Liver (tissue), 9 donors: ENCODE measurements around the gene HTR1B. TPM values are rescaled to one million over a fixed set of nuclear protein-coding genes. Genes with fewer than 3 reads are reported as not detected.

Experiments used
- DNase-seq: peaks from one replicate; pipeline ENCODE4 v3.0.0-alpha.2; 2017; ENCODE audit warnings: low spot score
- H3K27ac ChIP-seq, 2 donors: one replicate each; pipeline ENCODE4 v1.7.0; 2013; ENCODE audit warnings: inconsistent platforms in 2 of 2, low read length in 2 of 2, control low read depth in 1 of 2, low read depth in 1 of 2, mild to moderate bottlenecking in 1 of 2
- H3K27me3 ChIP-seq, 4 donors: one replicate each; pipeline versions ENCODE4 v1.6.1 to v1.7.0; 2013; ENCODE audit warnings: low read length in 3 of 4, inconsistent platforms in 1 of 4, mild to moderate bottlenecking in 1 of 4, moderate library complexity in 1 of 4; ENCODE audit not compliant: control insufficient read depth in 4 of 4, insufficient read depth in 4 of 4
- H3K36me3 ChIP-seq, 4 donors: one replicate each; pipeline versions ENCODE4 v1.6.1 to v1.7.0; 2013; ENCODE audit warnings: low read length in 3 of 4, mild to moderate bottlenecking in 3 of 4, low read depth in 1 of 4, moderate library complexity in 1 of 4; ENCODE audit not compliant: control insufficient read depth in 4 of 4, insufficient read depth in 3 of 4
- H3K4me1 ChIP-seq, 4 donors: one replicate each; pipeline versions ENCODE4 v1.6.1 to v1.7.0; 2013; ENCODE audit warnings: low read length in 3 of 4, mild to moderate bottlenecking in 3 of 4, moderate library complexity in 1 of 4; ENCODE audit not compliant: control insufficient read depth in 4 of 4, insufficient read depth in 4 of 4
- H3K4me3 ChIP-seq, 3 donors: one replicate each; pipeline versions ENCODE4 v1.6.1 to v1.7.0; 2013; ENCODE audit warnings: low read length in 3 of 3, control low read depth in 1 of 3, low read depth in 1 of 3, mild to moderate bottlenecking in 1 of 3
- H3K9ac ChIP-seq, 2 donors: one replicate each; pipeline ENCODE4 v1.7.0; 2013; ENCODE audit warnings: low read length in 2 of 2, mild to moderate bottlenecking in 2 of 2, moderate library complexity in 2 of 2, control low read depth in 1 of 2, low read depth in 1 of 2
- H3K9me3 ChIP-seq, 4 donors: one replicate each; pipeline versions ENCODE4 v1.6.1 to v1.7.0; 2013; ENCODE audit warnings: low read length in 3 of 4; ENCODE audit not compliant: control insufficient read depth in 4 of 4
- ATF3 ChIP-seq: IDR thresholded peaks from 2 replicates; pipeline ENCODE4 v1.6.1; 2016; ENCODE audit warnings: antibody characterized with exemption
- EGR1 ChIP-seq, 2 donors: IDR thresholded peaks; 2 replicates each; pipeline ENCODE4 v1.6.1; 2016 to 2018; ENCODE audit warnings: antibody characterized with exemption in 2 of 2, low read depth in 2 of 2
- FOXA1 ChIP-seq: IDR thresholded peaks from 2 replicates; pipeline ENCODE4 v1.6.1; 2016; ENCODE audit warnings: antibody characterized with exemption
- FOXA2 ChIP-seq: IDR thresholded peaks from 2 replicates; pipeline ENCODE4 v1.6.1; 2016; ENCODE audit warnings: antibody characterized with exemption
- GABPA ChIP-seq, 2 donors: IDR thresholded peaks in 1 of 2; conservative IDR thresholded peaks in 1 of 2; 2 replicates each; pipeline ENCODE4 v1.6.1; 2016; ENCODE audit warnings: antibody characterized with exemption in 2 of 2, mild to moderate bottlenecking in 1 of 2, moderate library complexity in 1 of 2
- HNF4G ChIP-seq: IDR thresholded peaks from 2 replicates; pipeline ENCODE4 v1.6.1; 2016; ENCODE audit warnings: antibody characterized with exemption
- JUND ChIP-seq, 2 donors: IDR thresholded peaks; 2 replicates each; pipeline ENCODE4 v1.6.1; 2016; ENCODE audit warnings: antibody characterized with exemption in 2 of 2
- MAX ChIP-seq: IDR thresholded peaks from 2 replicates; pipeline ENCODE4 v1.6.1; 2016; ENCODE audit warnings: antibody characterized with exemption
- RAD21 ChIP-seq, 2 donors: IDR thresholded peaks; 2 replicates each; pipeline ENCODE4 v1.6.1; 2016; ENCODE audit warnings: antibody characterized with exemption in 2 of 2, mild to moderate bottlenecking in 2 of 2
- REST ChIP-seq: IDR thresholded peaks from 2 replicates; pipeline ENCODE4 v1.6.1; 2016; ENCODE audit warnings: antibody characterized with exemption, mild to moderate bottlenecking
- RXRA ChIP-seq, 2 donors: IDR thresholded peaks; 2 replicates each; pipeline ENCODE4 v1.6.1; 2017 to 2018; ENCODE audit warnings: antibody characterized with exemption in 2 of 2, mild to moderate bottlenecking in 1 of 2
- SP1 ChIP-seq: IDR thresholded peaks from 2 replicates; pipeline ENCODE4 v1.6.1; 2018; ENCODE audit warnings: antibody characterized with exemption, mild to moderate bottlenecking
- YY1 ChIP-seq: IDR thresholded peaks from 2 replicates; pipeline ENCODE4 v1.6.1; 2016; ENCODE audit warnings: antibody characterized with exemption, mild to moderate bottlenecking
- ZBTB33 ChIP-seq: IDR thresholded peaks from 2 replicates; pipeline ENCODE4 v1.6.1; 2016; ENCODE audit warnings: antibody characterized with exemption
- WGBS: extraction: QIAGEN DNeasy Blood & Tissue Kit; methylation state at CpG from one replicate; pipeline ENCODE4 v1.1.7; 2013; 5-methylcytosine and 5-hydroxymethylcytosine counted together
- polyA plus RNA-seq, 2 donors: library from polyadenylated mRNA; stranded (reverse) in 1 of 2; unstranded in 1 of 2; fragments of 200-250 nt in 1 of 2; fragments of >200 nt in 1 of 2; fragmentation: Nextera tagmentation in 1 of 2; extraction: Ambion mirVana in 1 of 2; gene quantifications; one replicate each; pipeline versions ENCODE4 v1.2.1 to v1.2.3, GENCODE V29; 2013 to 2015
- total RNA-seq, 2 donors: library from RNA; depleted of rRNA; stranded (reverse); fragments of >200 nt; gene quantifications; one replicate each; pipeline ENCODE4 v1.2.3, GENCODE V29; 2014
- TF ChIP-seq, protein P1 (sequence below): fragments of 150-350 bp; IDR thresholded peaks from 2 replicates; pipeline ENCODE4 v1.5.1; 2017; ENCODE audit warnings: improper control_type of control experiment, low read depth, low read length; ENCODE audit not compliant: missing input control
- donor health status: healthy.
- donor health status: healthy.
- donor health status: healthy.
- donor health status: healthy.
- donor health status: healthy.

Gene HTR1B
- total and polyA plus RNA-seq, 4 donors: 0.08 TPM; not detected in 3

- Histone ChIP-seq H3K27me3 (no peaks in the 10 kb centered on the region), H3K4me3 (no peak overlapping the region), H3K36me3 (no peaks in the 10 kb centered on the region), H3K9me3 (no peaks in the 10 kb centered on the region), H3K27ac (no peak overlapping the region), H3K9ac (no peak overlapping the region), H3K4me1 (no peaks in the 10 kb centered on the region)
- DNase-seq: no peak
- TF ChIP-seq RAD21 (IDR thresholded peaks at IDR 0.05) (peak in 1 of 2 donors; percentile 16), YY1 (no peak)
Measured at GRCh38 chr6:77450924-77451323, 12.4 kb downstream of the HTR1B start.

GRCh38 chr6:77448546-77448945, 14.7 kb downstream of the HTR1B start:
- Histone ChIP-seq H3K4me1 (no peaks in the 10 kb centered on the region), H3K36me3 (no peaks in the 10 kb centered on the region), H3K4me3 (no peak overlapping the region), H3K27ac (no peak overlapping the region), H3K9ac (no peak overlapping the region), H3K27me3 (no peaks in the 10 kb centered on the region), H3K9me3 (no peaks in the 10 kb centered on the region)
- TF ChIP-seq JUND (IDR thresholded peaks at IDR 0.05) (no peak), FOXA1 (no peak), EGR1 (IDR thresholded peaks at IDR 0.05; ENCODE audit: low read depth in 2 of 2) (no peak), MAX (no peak), HNF4G (no peak), FOXA2 (no peak), SP1 (no peak), REST (no peak), RXRA (IDR thresholded peaks at IDR 0.05) (no peak), ATF3 (no peak)
- TF ChIP-seq, protein P1, sequence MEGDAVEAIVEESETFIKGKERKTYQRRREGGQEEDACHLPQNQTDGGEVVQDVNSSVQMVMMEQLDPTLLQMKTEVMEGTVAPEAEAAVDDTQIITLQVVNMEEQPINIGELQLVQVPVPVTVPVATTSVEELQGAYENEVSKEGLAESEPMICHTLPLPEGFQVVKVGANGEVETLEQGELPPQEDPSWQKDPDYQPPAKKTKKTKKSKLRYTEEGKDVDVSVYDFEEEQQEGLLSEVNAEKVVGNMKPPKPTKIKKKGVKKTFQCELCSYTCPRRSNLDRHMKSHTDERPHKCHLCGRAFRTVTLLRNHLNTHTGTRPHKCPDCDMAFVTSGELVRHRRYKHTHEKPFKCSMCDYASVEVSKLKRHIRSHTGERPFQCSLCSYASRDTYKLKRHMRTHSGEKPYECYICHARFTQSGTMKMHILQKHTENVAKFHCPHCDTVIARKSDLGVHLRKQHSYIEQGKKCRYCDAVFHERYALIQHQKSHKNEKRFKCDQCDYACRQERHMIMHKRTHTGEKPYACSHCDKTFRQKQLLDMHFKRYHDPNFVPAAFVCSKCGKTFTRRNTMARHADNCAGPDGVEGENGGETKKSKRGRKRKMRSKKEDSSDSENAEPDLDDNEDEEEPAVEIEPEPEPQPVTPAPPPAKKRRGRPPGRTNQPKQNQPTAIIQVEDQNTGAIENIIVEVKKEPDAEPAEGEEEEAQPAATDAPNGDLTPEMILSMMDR: no peak
- WGBS: 69% methylated on average over 3 of the region's 3 CpGs
- no peak for DNase-seq

DNA sequence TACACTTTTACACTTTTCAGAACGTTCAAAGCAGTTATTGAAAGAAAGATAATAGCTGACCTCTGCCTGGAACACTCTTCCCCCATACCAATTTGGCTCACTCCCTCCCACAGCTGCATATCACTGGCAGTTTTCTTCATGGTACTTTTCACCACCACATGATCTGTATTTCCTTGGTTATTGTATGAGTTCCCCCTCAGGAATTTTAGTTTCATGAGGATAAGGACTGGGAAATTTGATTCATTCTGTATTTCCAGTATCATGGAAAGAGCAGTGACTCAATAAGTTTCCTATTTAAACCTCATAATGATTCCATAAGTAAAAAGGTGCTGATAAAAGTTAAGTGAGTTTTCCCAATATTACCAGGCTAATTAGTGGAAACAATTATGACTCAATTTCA, 16.0 kb downstream of the HTR1B start:
- no peak overlapping the region for H3K4me3 ChIP-seq
- no peaks in the 10 kb centered on the region for H3K27me3 ChIP-seq
- 14% methylated on average over 1 of the region's 1 CpG for WGBS
- no peaks in the 10 kb centered on the region for H3K9me3 ChIP-seq
- DNase-seq: no peak
- H3K9ac ChIP-seq: no peak overlapping the region
- H3K36me3 ChIP-seq: no peaks in the 10 kb centered on the region
- no peak overlapping the region for H3K27ac ChIP-seq
- no peaks in the 10 kb centered on the region for H3K4me1 ChIP-seq
- no peak for TF ChIP-seq HNF4G
- TF ChIP-seq ZBTB33: no peak
- TF ChIP-seq SP1: no peak
- no peak for TF ChIP-seq ATF3
- no peak for TF ChIP-seq MAX
- TF ChIP-seq GABPA (IDR thresholded peaks at IDR 0.05 in 1 of 2, conservative IDR thresholded peaks at IDR 0.05 in 1 of 2): no peak
- TF ChIP-seq, protein P1: no peak
